ENCODE data around the gene AP3S2. TPM values are rescaled to one million over a fixed set of nuclear protein-coding genes. Genes with fewer than 3 reads are reported as not detected.

AP3S2 gene
- total and polyA plus RNA-seq, 10 donors = 5.4 to 54.9 (median 33.8) TPM

- no peak overlapping the region for H3K27ac ChIP-seq
- H3K36me3 ChIP-seq = peaks cover 0 to 74% (median 30%) of the 10 kb centered on the region in 6 donors
- TF ChIP-seq CTCF (IDR thresholded peaks at IDR 0.05 in 8 of 11, conservative IDR thresholded peaks at IDR 0.05 in 3 of 11) (no peak), POLR2AphosphoS5 (IDR thresholded peaks at IDR 0.05) (no peak), POLR2A (IDR thresholded peaks at IDR 0.05) (no peak)
- no peak for DNase-seq
- H3K4me1 ChIP-seq = peaks cover 0 to 23% (median 2%) of the 10 kb centered on the region in 6 donors
- no peaks in the 10 kb centered on the region for H3K27me3 ChIP-seq (replicated peaks in 1 of 7)
- H3K9me3 ChIP-seq = no peaks in the 10 kb centered on the region
- WGBS, 5 donors = 91 to 93% (median 92%) methylated on average over 3 of the region's 3 CpGs
- intact Hi-C loops (cut with DNase I; ENCODE audit: low total_unique reads) = no loop called here
- H3K4me3 ChIP-seq = no peak overlapping the region
Observed at GRCh38 chr15:89864958-89865739, 28.6 kb downstream of the AP3S2 start.

GRCh38 chr15:89863918-89864317 is 29.9 kb downstream of the AP3S2 start:
- peaks cover 0 to 78% (median 27%) of the 10 kb centered on the region in 6 donors for H3K36me3 ChIP-seq
- intact Hi-C loops (cut with DNase I; ENCODE audit: low total_unique reads) = no loop called here
- TF ChIP-seq POLR2AphosphoS5 (IDR thresholded peaks at IDR 0.05) (no peak), POLR2A (IDR thresholded peaks at IDR 0.05) (no peak), CTCF (IDR thresholded peaks at IDR 0.05 in 8 of 11, conservative IDR thresholded peaks at IDR 0.05 in 3 of 11) (no peak)
- H3K4me3 ChIP-seq = no peak overlapping the region
- H3K4me1 ChIP-seq = peaks cover 0 to 23% (median 2%) of the 10 kb centered on the region in 6 donors
- no peak for DNase-seq
- H3K9me3 ChIP-seq = no peaks in the 10 kb centered on the region
- no peak overlapping the region for H3K27ac ChIP-seq
- H3K27me3 ChIP-seq (replicated peaks in 1 of 7) = no peaks in the 10 kb centered on the region

- 76 to 89% (median 83%) methylated on average over 2 of the region's 2 CpGs for WGBS, 5 donors
- Histone ChIP-seq H3K4me1 (peaks cover 0 to 23% (median 2%) of the 10 kb centered on the region in 6 donors), H3K27ac (no peak overlapping the region), H3K27me3 (replicated peaks in 1 of 7) (no peaks in the 10 kb centered on the region), H3K4me3 (no peak overlapping the region), H3K9me3 (no peaks in the 10 kb centered on the region), H3K36me3 (peaks cover 0 to 99% (median 34%) of the 10 kb centered on the region in 6 donors)
- no peak for DNase-seq
- intact Hi-C loops (cut with DNase I; ENCODE audit: low total_unique reads) = no loop called here
- TF ChIP-seq POLR2AphosphoS5 (IDR thresholded peaks at IDR 0.05) = no peak
- TF ChIP-seq POLR2A (IDR thresholded peaks at IDR 0.05) = no peak
- no peak for TF ChIP-seq CTCF (IDR thresholded peaks at IDR 0.05 in 8 of 11, conservative IDR thresholded peaks at IDR 0.05 in 3 of 11)
Observed at GRCh38 chr15:89860891-89861290, 32.9 kb downstream of the AP3S2 start.

GRCh38 chr15:89860431-89860830 is 33.4 kb downstream of the AP3S2 start:
- TF ChIP-seq POLR2A (IDR thresholded peaks at IDR 0.05) (no peak), CTCF (IDR thresholded peaks at IDR 0.05 in 8 of 11, conservative IDR thresholded peaks at IDR 0.05 in 3 of 11) (no peak), POLR2AphosphoS5 (IDR thresholded peaks at IDR 0.05) (no peak)
- H3K4me3 ChIP-seq = no peak overlapping the region
- H3K36me3 ChIP-seq = peaks cover 0 to 95% (median 32%) of the 10 kb centered on the region in 6 donors
- intact Hi-C loops (cut with DNase I; ENCODE audit: low total_unique reads) = no loop called here
- peaks cover 0 to 23% (median 2%) of the 10 kb centered on the region in 6 donors for H3K4me1 ChIP-seq
- no peaks in the 10 kb centered on the region for H3K27me3 ChIP-seq (replicated peaks in 1 of 7)
- WGBS, 5 donors = 59 to 74% (median 68%) methylated on average over 3 of the region's 3 CpGs
- no peaks in the 10 kb centered on the region for H3K9me3 ChIP-seq
- DNase-seq = no peak
- H3K27ac ChIP-seq = no peak overlapping the region

All from spleen (tissue), 11 donors.